ENCODE measurements around the gene TMEM184A. TPM values are rescaled to one million over a fixed set of nuclear protein-coding genes. Genes with fewer than 3 reads are reported as not detected.

TMEM184A gene
- polyA plus RNA-seq, 2 of the 4 experiments (the other 2 are of a cell fraction), result 14.3 to 18.4 TPM

- FAIRE-seq, result no peak
- CTCF ChIA-PET, result interaction anchor here (1.0 to 18.4 kb wide), 2 partner anchors 16 to 43 kb away, joined by 3 to 204 read pairs; partner anchors contain the start of gene TMEM184A
- H3K4me1 ChIP-seq, result peaks cover 88% of the 10 kb centered on the region
- peak overlapping the region; percentile 97 to 98; a peak in 5 of 6 replicates for H3K27ac ChIP-seq
- H3K4me3 ChIP-seq, result no peak overlapping the region
- peak in 1 of 2 experiments; percentile 40 for DNase-seq (ENCODE audit: low read depth in 1 of 2, low spot score in 1 of 2)
- TF ChIP-seq POLR2AphosphoS2 (conservative IDR thresholded peaks at IDR 0.05; ENCODE audit: low read length) (peak; percentile 86), POLR2A (IDR thresholded peaks at IDR 0.05; ENCODE audit: low read length) (0 out of 2 replicates have a peak, but pooled peaks have one; percentile 9), NR3C1 (IDR thresholded peaks at IDR 0.05) (no peak), RARB (CRISPR knock-in tag; IDR thresholded peaks at IDR 0.05) (no peak), TP53 (CRISPR knock-in tag; IDR thresholded peaks at IDR 0.05) (0 out of 2 replicates have a peak, but pooled peaks have one; percentile 7)
- TF ChIP-seq, protein P1, sequence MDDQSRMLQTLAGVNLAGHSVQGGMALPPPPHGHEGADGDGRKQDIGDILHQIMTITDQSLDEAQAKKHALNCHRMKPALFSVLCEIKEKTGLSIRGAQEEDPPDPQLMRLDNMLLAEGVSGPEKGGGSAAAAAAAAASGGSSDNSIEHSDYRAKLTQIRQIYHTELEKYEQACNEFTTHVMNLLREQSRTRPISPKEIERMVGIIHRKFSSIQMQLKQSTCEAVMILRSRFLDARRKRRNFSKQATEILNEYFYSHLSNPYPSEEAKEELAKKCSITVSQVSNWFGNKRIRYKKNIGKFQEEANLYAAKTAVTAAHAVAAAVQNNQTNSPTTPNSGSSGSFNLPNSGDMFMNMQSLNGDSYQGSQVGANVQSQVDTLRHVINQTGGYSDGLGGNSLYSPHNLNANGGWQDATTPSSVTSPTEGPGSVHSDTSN (IDR thresholded peaks at IDR 0.05), result 0 out of 2 replicates have a peak, but pooled peaks have one; percentile 2
- WGBS (ENCODE audit: missing lambda C conversion rate), result 90% methylated on average over 24 of the region's 31 CpGs
- H3K9me3 ChIP-seq, result no peaks in the 10 kb centered on the region
- POLR2A ChIA-PET, result no interaction called here
- no peak for ATAC-seq
- peak overlapping the region; percentile 35 for H3K4me2 ChIP-seq
Measured at GRCh38 chr7:1540776-1541271, 15.2 kb downstream of the TMEM184A start.

- CTCF ChIA-PET, result interaction anchor here (0.8 to 18.4 kb wide), 3 partner anchors 17 to 36 kb away, joined by 3 to 204 read pairs (median 7); partner anchors contain the start of genes INTS1 and TMEM184A
- H3K27ac ChIP-seq, result peak overlapping the region; percentile 97 to 98; a peak in 5 of 6 replicates
- H3K9me3 ChIP-seq, result no peaks in the 10 kb centered on the region
- POLR2A ChIA-PET, result no interaction called here
- peaks cover 88% of the 10 kb centered on the region for H3K4me1 ChIP-seq
- DNase-seq (ENCODE audit: low read depth in 1 of 2, low spot score in 1 of 2), result peak in 1 of 2 experiments; percentile 36
- peak overlapping the region; percentile 98; the same call in 2 of the 3 replicates for H3K4me2 ChIP-seq
- FAIRE-seq, result no peak
- TF ChIP-seq EP300 (IDR thresholded peaks at IDR 0.05) (no peak), PHF8 (IDR thresholded peaks at IDR 0.05; ENCODE audit: borderline replicate concordance, low read depth) (no peak), SMC3 (IDR thresholded peaks at IDR 0.05) (no peak), RCOR1 (IDR thresholded peaks at IDR 0.05; ENCODE audit: low read depth, low read length) (no peak), GATA3 (IDR thresholded peaks at IDR 0.05; ENCODE audit: borderline replicate concordance) (no peak), NPAS2 (CRISPR knock-in tag; IDR thresholded peaks at IDR 0.05; ENCODE audit: borderline replicate concordance) (no peak), CBX8 (IDR thresholded peaks at IDR 0.05) (no peak), FOXS1 (CRISPR knock-in tag; IDR thresholded peaks at IDR 0.05) (no peak)
- TF ChIP-seq, protein P2, sequence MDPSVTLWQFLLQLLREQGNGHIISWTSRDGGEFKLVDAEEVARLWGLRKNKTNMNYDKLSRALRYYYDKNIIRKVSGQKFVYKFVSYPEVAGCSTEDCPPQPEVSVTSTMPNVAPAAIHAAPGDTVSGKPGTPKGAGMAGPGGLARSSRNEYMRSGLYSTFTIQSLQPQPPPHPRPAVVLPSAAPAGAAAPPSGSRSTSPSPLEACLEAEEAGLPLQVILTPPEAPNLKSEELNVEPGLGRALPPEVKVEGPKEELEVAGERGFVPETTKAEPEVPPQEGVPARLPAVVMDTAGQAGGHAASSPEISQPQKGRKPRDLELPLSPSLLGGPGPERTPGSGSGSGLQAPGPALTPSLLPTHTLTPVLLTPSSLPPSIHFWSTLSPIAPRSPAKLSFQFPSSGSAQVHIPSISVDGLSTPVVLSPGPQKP (IDR thresholded peaks at IDR 0.05; ENCODE audit: low read depth, low read length), result no peak
- no peak overlapping the region; the same call in 2 of the 3 replicates for H3K4me3 ChIP-seq
- 95% methylated on average over 57 of the region's 73 CpGs for WGBS (ENCODE audit: missing lambda C conversion rate)
- ATAC-seq, result no peak
Measured at GRCh38 chr7:1539882-1540775, 15.9 kb downstream of the TMEM184A start.

DNA sequence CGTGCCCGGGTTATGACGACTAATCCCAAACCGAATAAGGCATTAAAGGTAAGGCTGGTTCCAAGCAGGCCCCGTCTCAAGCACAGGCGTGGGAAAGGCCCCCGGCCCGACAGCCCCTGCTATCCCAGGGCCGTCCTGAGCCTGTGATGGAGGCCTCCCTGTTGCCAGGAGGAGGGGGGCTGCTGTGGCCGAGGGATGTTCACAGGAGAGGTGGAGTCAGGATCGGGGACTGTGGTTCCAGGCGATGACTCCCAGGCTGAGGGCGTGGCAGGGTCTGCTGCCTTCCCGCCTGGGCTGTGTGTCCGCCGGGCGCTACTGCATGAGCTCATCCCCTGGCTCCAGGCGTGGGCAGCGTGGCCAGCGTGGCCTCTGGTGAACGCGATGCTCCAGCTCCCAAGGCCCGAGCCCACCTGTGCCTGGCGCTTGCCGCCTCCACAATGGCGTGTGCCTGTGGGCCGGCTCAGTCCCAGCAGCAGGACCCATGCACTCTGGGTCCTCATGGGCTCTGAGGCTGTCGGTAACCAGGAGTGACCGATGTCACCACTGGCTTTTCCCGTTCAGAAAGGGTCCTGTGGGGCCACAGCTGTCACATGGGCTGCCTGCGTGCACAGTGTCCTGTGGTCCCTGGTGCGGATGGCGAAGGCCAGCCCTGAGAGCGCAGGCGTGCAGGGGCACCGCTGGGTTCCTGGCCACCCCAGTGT lies 16.7 kb downstream of the TMEM184A start:
- FAIRE-seq, result no peak

More for the DNA sequence above, 16.7 kb downstream of the TMEM184A start:
- DNase-seq (ENCODE audit: low read depth in 1 of 2, low spot score in 1 of 2), result peak in 1 of 2 experiments; percentile 63
- no peaks in the 10 kb centered on the region for H3K9me3 ChIP-seq
- H3K4me2 ChIP-seq, result peak overlapping the region; percentile 98
- peaks cover 88% of the 10 kb centered on the region for H3K4me1 ChIP-seq
- no peak for TF ChIP-seq USF2 (IDR thresholded peaks at IDR 0.05)
- peak; percentile 58; the same call in 1 of the 2 replicates for TF ChIP-seq EHF (CRISPR knock-in tag; IDR thresholded peaks at IDR 0.05)
- peak; percentile 89 for TF ChIP-seq POLR2AphosphoS2 (conservative IDR thresholded peaks at IDR 0.05; ENCODE audit: low read length)
- peak overlapping the region; percentile 98 for H3K4me3 ChIP-seq
- ChIA-PET POLR2A (no interaction called here), CTCF (interaction anchor here (1.8 to 18.4 kb wide), 2 partner anchors 18 to 35 kb away, joined by 7 to 204 read pairs; partner anchors contain the start of genes INTS1 and TMEM184A)
- no peak for ATAC-seq
- 88% methylated on average over 15 of the region's 36 CpGs for WGBS (ENCODE audit: missing lambda C conversion rate)
- peak overlapping the region; percentile 97 to 98 for H3K27ac ChIP-seq

Data from A549 (cell line).